HG02938 (cell line): ENCODE results near the gene HOXA9.

Experiments used
- ATAC-seq: cut with Tn5 transposase; IDR thresholded peaks from one replicate; pipeline ENCODE4 v1.9.1; 2021; ENCODE audit warnings: mild to moderate bottlenecking, moderate library complexity; ENCODE audit not compliant: unreplicated experiment

HOXA9 gene

GRCh38 chr7:27165089-27165995, at the start of gene HOXA9:
HOXA9 (minus strand) TSS chr7:27165537; CDS start chr7:27165457, 80 bp downstream.
- ATAC-seq = no peak

GRCh38 chr7:27214239-27214950, 49.1 kb upstream of the HOXA9 start:
- ATAC-seq = no peak

GRCh38 chr7:27213433-27214238, 48.3 kb upstream of the HOXA9 start:
- ATAC-seq = no peak

GRCh38 chr7:27212497-27213432, 47.4 kb upstream of the HOXA9 start:
- ATAC-seq = no peak

- ATAC-seq = no peak
Observed at GRCh38 chr7:27211764-27212204, 46.4 kb upstream of the HOXA9 start.

GRCh38 chr7:27211084-27211446, 45.7 kb upstream of the HOXA9 start:
- no peak for ATAC-seq

GRCh38 chr7:27210441-27211083, 45.2 kb upstream of the HOXA9 start:
- no peak for ATAC-seq

- ATAC-seq = no peak
Observed at GRCh38 chr7:27209933-27210440, 44.6 kb upstream of the HOXA9 start.

- ATAC-seq = no peak
Observed at GRCh38 chr7:27208998-27209397, 43.7 kb upstream of the HOXA9 start.

- ATAC-seq = no peak
Observed at GRCh38 chr7:27207348-27207985, 42.1 kb upstream of the HOXA9 start.

GRCh38 chr7:27205325-27206280, 40.3 kb upstream of the HOXA9 start:
- no peak for ATAC-seq

- no peak for ATAC-seq
Observed at GRCh38 chr7:27204851-27205322, 39.5 kb upstream of the HOXA9 start.

- ATAC-seq = no peak
Observed at GRCh38 chr7:27203964-27204594, 38.7 kb upstream of the HOXA9 start.

GRCh38 chr7:27203365-27203953, 38.1 kb upstream of the HOXA9 start:
- no peak for ATAC-seq

GRCh38 chr7:27202862-27203134, 37.5 kb upstream of the HOXA9 start:
- ATAC-seq = no peak

GRCh38 chr7:27202018-27202861, 36.9 kb upstream of the HOXA9 start:
- no peak for ATAC-seq
